Measurements from ENCODE around the gene FOXP2. TPM values are rescaled to one million over a fixed set of nuclear protein-coding genes. Genes with fewer than 3 reads are reported as not detected.

The FOXP2 gene
- total RNA-seq: 4.2 and 6.1 TPM in 2 replicates

GRCh38 chr7:114414156-114415063, at the start of gene FOXP2:
Gene FOXP2 (plus strand): TSS chr7:114414815. CDS start chr7:114426512, 11,697 bp downstream.

